Measurements from ENCODE around the gene ELAVL3.

DNA sequence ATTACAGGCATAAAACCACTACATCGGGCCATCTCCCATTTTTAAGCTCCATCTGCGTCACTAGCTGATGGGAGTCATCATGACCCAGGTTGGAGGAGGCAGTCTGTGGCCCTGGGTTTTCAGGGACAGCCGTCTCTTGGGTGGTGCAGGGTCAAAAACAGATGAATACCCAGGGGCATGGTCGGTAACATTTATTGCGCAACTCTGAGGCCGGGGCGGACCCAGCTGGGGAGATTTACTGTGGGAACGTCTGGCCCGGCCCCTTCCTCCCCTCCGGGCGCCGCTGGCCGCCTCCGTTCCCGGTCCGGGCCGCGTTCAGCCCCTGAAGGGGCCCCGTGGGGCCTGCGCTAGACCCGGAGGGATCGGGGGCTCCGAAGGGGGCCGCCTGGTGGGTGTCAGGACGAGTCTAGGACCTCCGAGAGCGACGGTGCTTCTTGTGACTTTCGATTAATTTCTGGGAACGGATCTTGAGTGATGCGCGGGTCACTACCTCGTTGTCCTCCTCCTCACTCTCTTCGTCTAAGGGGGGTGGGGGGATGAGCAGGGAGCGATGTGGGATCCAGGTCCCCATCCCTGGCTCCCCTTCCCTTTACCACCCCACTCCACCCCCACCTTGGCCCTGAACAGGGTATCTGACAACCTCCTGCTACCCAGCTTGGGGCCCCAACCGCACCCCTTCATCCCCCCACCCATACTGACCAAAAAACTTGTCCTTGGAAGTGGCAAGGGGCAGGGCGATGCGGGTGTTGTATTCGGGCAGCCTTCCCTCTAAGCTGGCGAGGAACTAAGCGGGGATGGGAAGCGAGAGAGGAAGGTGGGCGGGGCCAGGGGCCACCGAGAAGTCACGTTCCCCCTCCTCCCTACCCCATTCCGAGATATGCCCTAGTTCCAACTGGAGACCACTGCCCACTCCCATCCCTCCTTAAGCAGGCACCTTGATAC is 60.1 kb downstream of the ELAVL3 start:
- no peak for TF ChIP-seq POLR2A (IDR thresholded peaks at IDR 0.05)
- TF ChIP-seq, protein P1, sequence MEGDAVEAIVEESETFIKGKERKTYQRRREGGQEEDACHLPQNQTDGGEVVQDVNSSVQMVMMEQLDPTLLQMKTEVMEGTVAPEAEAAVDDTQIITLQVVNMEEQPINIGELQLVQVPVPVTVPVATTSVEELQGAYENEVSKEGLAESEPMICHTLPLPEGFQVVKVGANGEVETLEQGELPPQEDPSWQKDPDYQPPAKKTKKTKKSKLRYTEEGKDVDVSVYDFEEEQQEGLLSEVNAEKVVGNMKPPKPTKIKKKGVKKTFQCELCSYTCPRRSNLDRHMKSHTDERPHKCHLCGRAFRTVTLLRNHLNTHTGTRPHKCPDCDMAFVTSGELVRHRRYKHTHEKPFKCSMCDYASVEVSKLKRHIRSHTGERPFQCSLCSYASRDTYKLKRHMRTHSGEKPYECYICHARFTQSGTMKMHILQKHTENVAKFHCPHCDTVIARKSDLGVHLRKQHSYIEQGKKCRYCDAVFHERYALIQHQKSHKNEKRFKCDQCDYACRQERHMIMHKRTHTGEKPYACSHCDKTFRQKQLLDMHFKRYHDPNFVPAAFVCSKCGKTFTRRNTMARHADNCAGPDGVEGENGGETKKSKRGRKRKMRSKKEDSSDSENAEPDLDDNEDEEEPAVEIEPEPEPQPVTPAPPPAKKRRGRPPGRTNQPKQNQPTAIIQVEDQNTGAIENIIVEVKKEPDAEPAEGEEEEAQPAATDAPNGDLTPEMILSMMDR (IDR thresholded peaks at IDR 0.05): no peak
